Stimulated activated naive CD4-positive, alpha-beta T cell treated with Interleukin-2 at 50 U/mL for 16 hours (primary cell): ENCODE data around the gene DUOX2.
"Not testable (repeated sequence)": the region's sequence is repeated elsewhere in the genome, so short reads cannot be mapped to it uniquely, and the experiment has no call there.

Experiments used
- DNase-seq: peaks from one replicate; lab custom pipeline; 2025; lab: John Stamatoyannopoulos, UW

Gene DUOX2

DNA sequence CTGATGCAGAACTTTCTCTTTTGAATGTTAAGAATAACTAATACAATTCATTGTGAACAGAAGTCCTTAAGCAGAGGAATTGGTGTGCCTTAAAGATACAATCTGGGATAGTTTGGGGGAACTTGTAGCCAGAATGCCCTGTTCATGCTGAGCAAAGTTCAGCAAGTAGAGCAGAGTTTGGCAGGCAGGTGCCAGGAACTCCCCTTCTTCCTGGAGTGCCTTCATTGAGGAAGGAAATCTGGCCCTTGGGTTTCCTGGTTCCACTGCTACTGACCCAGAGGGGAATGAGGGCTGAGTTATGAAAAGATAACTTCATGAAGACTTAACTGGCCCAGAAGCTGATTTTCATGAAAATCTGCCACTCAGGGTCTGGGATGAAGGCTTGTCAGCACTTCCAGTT is 40.4 kb downstream of the DUOX2 start:
- DNase-seq, result not testable (repeated sequence)

- DNase-seq, result not testable (repeated sequence)
Measured at GRCh38 chr15:45069942-45070360, 44.0 kb downstream of the DUOX2 start.

GRCh38 chr15:45064386-45064785 is 49.6 kb downstream of the DUOX2 start:
- no peak for DNase-seq

- DNase-seq, result not testable (repeated sequence)
Measured at GRCh38 chr15:45062301-45062700, 51.7 kb downstream of the DUOX2 start.

- not testable (repeated sequence) for DNase-seq
Measured at GRCh38 chr15:45058690-45059675, 55.0 kb downstream of the DUOX2 start.

GRCh38 chr15:45052676-45053075 is 61.3 kb downstream of the DUOX2 start:
- DNase-seq, result not testable (repeated sequence)

GRCh38 chr15:45050587-45050986 is 63.4 kb downstream of the DUOX2 start:
- DNase-seq, result no peak

DNA sequence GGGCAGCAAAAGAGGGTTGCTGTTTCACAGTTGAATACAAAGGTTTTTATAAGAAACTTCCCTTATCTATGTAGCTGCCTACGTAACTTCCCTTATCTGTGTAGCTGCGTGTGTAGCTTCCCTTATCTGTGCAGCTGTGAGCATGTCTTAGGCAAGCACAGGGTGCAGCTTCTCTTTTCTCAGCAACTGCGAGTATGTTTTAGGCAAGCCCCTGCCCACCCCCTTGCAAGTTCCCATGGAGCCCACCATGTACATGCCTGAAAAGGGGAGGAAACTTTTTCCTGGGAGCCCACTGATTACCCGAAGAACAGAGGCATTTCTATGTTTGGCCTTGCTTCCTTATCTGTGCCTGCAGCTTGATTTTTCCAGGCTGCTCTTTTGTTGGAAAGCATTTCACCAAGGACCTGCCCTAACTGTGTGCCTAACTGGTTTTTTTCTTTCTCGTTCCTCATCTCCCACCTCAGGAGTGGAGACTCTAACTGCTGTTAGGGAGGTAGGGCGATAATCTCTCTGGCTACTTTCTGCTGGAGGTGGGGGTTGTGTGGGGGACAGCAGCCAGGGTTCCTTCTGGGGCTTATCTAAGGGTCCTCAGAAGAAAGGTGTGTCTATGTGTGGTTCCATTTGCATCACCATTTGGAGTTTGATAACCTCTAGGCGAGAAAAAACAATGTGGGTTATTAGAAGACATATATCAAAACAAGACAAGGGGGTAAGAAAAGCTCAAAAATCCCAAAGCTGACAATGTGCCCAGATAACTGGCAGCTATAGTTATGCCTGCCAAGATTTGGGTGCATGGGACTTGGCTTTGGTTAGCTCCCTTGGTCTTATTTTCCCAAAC is 65.0 kb downstream of the DUOX2 start:
- no peak for DNase-seq

DNA sequence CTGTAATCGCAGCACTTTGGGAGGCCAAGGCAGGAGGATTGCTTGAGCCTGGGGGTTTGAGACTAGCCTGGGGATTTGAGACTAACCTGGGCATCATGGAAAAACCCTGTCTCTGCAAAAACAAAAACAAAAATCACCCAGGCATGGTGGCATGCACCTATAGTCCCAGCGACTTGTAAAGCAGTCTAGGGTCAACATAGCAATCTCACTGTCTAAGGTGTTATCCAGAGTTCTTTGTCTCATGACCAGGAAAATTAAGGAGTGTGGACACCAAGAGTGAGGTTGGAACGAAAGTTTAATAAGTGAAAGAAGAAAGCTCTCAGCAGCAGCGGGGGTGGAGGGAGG is 65.6 kb downstream of the DUOX2 start:
- DNase-seq, result not testable (repeated sequence)

- not testable (repeated sequence) for DNase-seq
Measured at GRCh38 chr15:45044270-45044669, 69.7 kb downstream of the DUOX2 start.

- not testable (repeated sequence) for DNase-seq
Measured at GRCh38 chr15:45042859-45043258, 71.1 kb downstream of the DUOX2 start.
